T-helper 2 cell treated with Interferon-gamma antibody and Interleukin-4, amounts not matched to agents 100 ng/mL and 5 ng/mL, for 36 hours (primary cell): ENCODE measurements around the gene CAB39L. TPM values are rescaled to one million over a fixed set of nuclear protein-coding genes. Genes with fewer than 3 reads are reported as not detected.

Source experiments
- intact Hi-C: fragments of 100-400 bp; cut with micrococcal nuclease; formaldehyde crosslinking; loops from one replicate; pipeline ENCODE4 v1.15.1; 2023
- total RNA-seq: library from RNA; stranded (reverse); gene quantifications from 2 replicates; pipeline ENCODE4 v1.2.3, GENCODE V29; 2022

CAB39L gene
- total RNA-seq, 1 donor from 2014 or later = 4.7 TPM

DNA sequence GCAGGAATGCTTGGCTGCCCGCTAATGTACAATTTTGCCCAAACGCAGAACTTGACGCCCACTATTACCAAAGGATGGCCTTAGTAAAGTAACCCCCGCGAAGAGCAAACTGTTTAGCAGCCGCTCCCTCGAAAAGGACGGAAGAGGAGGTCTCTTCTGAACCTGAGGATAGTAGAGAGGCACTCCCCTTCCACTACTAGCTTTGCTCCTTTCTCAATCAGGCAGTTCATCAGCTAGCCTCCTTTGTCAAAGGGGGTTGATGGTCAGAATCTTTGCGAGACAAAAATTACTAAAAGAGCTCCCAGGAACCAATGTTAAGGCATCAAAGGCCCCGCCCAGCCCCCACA is 534 bp downstream of the CAB39L start:
- intact Hi-C loops = loop anchor here (1.0 to 5.0 kb wide), 5 partner anchors 99 to 554 kb away; partner anchors contain the start of genes EBPL, SPRYD7 and TRIM13

GRCh38 chr13:49441846-49442245 is 2.0 kb downstream of the CAB39L start:
- intact Hi-C loops = loop anchor here (5.0 kb wide), 3 partner anchors 100 to 555 kb away; partner anchors contain the start of genes EBPL and TRIM13

GRCh38 chr13:49441312-49441711 is 2.6 kb downstream of the CAB39L start:
- intact Hi-C loops = loop anchor here (5.0 kb wide), 3 partner anchors 101 to 556 kb away; partner anchors contain the start of genes EBPL and TRIM13

DNA sequence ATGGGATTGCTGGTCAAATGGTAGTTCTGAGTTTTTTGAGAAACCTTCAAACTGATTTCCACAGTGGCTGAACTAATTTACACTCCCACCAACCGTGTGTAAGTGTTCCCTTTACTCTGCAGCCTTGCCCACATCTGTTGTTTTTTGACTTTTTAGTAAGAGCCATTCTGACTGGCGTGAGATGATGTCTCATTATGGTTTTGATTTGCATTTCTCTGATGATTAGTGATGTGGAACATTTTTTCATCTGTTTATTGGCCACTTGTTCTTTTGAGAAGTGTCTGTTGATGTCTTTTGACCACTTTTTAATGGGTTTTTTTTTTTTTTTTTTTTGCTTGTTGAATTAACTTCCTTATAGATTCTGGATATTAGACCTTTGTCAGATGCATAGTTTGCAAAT is 4.3 kb downstream of the CAB39L start:
- intact Hi-C loops = loop anchor here (5.0 kb wide), 3 partner anchors 103 to 558 kb away; partner anchors contain the start of genes EBPL and TRIM13

GRCh38 chr13:49437705-49438104 is 6.2 kb downstream of the CAB39L start:
- intact Hi-C loops = no loop called here

DNA sequence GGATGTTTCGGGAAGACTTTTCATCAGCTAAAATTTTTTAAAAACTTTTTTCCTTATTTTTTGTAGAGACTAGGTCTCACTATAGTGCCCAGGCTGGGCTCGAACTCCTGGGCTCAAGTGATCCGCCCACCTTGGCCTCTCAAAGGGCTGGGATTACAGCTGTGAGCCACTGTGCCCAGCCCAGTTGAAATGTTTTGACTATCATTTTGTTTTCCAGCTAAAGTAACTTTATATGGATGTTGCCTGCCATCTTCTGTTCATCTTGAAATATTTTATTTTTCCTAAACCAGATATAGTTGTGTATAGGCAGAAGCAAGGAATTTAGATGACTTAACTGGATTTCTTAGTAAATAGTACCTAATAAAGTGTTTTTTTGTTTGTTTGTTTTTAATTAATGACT is 7.0 kb downstream of the CAB39L start:
- intact Hi-C loops = no loop called here

DNA sequence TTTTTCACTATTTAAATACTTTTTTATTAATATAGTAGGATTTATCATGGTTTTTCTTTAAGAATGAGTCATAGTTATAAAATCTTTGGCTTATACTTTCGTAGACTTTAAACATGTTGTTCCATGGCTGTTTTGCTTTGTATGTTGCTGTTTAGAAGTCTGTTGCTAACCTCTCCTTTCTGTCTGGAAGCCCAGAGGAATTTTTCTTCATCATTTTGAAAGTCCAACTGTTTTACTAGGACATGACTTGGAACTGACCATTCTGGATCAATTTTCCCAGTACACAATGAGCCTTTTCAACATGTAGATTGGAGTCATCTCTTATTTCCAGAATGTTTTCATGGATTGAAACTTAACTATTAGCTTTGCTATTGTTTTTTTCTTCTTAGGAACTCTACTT is 7.9 kb downstream of the CAB39L start:
- intact Hi-C loops = no loop called here

DNA sequence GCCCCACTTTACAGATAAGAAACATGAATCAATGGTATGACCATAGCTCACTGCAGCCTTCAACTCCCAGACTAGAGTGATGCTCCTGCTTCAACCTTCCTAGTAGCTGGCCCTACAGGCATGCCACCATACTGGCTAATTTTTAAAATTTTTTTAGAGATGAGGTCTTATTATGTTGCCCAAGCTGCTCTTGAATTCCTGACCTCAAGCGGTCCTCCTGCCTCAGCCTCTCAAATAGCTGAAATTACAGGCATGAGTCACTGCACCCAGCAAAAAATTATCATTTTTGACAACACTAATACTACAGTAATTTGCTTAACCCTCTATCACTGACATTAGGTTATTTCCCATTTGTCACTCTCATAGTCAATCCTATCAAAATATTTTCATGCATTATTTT is 14.7 kb downstream of the CAB39L start:
- intact Hi-C loops = no loop called here

DNA sequence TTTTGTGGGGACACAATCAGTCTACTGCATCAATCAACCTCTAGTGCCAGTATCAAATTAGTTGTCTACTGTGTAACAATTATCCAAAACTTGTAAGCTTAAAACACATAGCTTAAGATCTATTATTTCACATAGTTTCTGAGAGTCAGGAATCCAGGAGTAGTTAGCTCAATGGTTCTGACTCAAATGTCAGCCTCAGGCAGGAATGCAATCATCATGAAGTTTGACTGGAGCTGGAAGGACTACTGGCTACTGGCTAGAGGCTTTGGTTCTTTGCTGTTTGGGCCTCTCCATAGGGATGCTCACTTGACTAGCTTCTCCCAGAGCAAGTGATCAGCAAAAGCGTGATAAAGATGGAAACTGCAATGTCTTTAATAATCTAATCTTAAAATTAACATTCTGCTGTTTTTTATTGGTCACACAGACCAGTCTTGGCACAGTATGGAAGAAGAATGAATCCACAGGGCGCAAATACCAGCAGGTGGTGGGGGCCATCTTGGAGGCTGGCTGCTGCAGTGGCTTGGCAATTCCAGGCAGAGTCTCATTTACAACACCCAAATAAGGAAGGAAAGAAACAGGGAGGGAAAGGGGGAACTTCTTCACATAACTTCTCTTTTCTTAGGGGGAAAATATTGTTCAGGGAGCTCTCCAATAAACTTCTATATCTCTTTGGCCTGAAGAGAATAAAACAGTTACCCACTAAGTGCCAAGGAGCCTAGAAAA is 15.7 kb downstream of the CAB39L start:
- intact Hi-C loops = no loop called here

DNA sequence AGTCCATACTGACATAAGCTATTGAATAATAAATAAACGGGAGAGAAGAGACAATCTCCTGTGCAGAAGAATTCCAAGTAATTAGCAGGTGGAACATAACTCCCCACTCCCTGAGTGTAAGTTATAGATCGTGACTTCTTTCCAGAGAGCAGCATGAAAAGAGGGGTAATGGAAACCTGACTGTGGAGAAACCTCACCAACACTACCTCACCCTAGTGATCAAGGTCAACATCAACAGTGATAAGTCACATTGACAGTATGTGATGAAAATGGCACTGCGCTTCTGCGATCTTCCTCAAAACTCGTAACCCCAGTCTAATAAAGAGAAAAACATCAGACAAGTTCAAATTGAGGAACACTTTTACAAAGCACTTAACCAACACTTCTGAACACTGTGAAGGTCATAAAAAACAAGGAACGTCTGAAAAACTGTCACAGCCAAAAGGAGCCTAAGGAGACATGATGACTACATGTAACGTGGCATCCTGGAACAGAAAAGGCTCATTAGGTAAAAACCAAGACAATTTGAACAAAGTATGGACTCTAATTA is 19.8 kb downstream of the CAB39L start:
- intact Hi-C loops = no loop called here

DNA sequence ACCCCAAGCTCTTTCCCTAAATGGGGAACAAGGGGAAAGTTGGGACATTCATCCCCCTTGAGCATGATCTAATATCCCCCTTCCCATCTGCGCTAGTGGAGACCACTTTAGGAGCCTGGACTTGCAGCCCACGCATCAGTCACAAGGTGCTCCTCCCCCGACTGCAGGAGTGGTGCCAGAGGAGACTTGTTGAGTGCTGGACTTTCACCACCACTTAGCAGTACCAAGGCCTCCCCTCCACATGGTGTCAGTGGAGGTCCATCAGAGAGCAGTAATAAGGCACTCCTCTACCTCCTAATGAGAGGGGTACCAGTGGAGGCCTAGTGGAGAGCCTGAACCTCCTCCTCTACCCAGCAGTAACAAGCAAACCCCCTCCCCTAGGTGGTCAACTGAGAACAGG is 22.5 kb downstream of the CAB39L start:
- intact Hi-C loops = loop anchor here (1.0 kb wide), 1 partner anchor 186 kb away; no protein-coding TSS in a partner anchor

DNA sequence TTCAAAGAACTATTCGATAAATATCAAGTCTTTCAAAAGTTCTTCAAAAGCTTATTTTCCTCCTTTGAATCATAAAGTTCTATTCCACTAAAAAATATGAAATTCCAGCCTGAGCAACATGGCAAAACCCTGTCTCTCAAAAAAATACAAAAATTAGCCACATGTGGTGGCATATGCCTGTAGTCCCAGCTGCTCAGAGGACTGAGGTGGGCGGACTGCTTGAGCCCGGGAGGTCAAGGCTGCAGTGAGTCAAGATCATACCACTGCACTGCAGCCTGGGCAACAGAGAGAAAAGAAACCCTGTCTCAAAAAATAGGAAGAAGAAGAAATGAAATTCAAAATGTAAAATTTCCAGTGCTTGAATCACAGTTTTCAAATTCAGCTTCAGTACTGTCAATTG is 24.6 kb downstream of the CAB39L start:
- intact Hi-C loops = no loop called here

- intact Hi-C loops = no loop called here
These were observed 25.7 kb downstream of the CAB39L start for GRCh38 chr13:49418206-49418605.

DNA sequence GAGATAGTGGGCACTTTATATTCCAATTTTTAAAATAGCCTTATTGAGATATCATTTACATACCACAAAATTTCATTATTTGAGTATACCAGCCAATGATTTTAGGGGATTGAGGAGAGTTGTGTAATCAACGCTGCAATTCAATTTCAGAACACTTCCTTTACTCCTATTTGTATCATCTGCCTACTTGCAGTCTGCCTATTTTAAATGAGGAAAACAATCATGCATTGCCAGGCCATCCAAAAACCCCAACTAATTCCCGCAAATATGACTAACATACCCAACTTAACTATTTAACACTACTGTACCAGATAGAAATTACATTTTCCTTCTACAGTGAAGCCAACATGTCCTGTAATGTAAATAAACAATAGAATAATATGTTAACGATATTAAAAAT is 26.7 kb downstream of the CAB39L start:
- intact Hi-C loops = no loop called here

- intact Hi-C loops = no loop called here
These were observed 31.1 kb downstream of the CAB39L start for GRCh38 chr13:49412749-49413148.

DNA sequence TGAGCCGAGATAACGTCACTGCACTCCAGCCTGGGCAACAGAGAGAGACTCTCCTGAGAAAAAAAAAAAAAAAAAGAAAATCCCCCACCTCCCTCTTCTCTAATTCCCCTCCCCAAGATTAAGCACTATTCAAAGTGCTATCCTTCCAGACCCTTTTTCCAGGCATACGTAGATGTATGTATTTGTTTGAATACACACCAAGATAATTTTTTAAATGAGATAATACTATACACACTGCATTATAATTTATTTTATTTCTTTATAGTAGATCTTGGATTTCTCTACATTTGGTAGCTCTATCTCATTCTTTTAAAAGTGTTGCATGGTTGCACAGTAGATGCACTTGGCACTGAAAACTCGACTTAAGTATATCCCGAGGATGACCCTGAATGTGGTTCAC is 32.5 kb downstream of the CAB39L start:
- intact Hi-C loops = no loop called here

DNA sequence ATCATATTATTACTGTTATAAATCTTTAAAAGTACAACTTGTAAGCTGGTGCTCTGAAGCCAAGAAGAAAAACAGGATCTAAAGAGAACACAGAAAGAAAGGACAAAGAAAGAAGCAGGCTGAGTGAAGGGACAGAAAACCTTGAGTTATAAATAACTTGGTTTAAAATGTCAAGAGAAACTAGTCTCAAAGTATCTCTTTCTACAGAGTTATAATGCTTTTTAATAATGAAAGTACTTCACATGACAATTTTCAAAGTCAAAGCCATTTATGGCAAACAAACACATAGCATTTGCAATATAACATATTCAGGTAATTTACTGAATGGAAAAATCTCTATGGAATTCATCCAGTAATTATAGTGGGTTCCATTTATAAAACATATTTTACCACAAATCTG is 33.4 kb downstream of the CAB39L start:
- intact Hi-C loops = no loop called here

- intact Hi-C loops = no loop called here
These were observed 33.9 kb downstream of the CAB39L start for GRCh38 chr13:49410006-49410405.

DNA sequence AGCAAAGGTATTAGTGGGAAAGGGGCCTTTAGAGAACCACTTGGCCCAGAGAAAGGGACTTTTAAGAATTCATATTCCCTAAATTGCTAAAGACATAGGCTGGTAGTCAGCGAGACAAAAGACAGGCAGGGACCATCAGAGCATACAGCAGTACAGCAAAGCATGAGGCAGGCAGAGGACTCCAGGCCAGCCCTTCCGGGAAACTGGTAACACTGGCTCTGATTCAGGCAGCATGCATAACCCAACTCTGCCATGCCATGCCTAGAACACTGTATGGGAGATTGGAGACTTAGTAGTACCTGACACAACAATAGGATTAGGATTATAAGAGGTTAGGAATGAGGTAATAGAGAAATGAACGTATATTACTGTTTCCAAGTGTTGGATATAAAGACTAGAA is 34.9 kb downstream of the CAB39L start:
- intact Hi-C loops = no loop called here

DNA sequence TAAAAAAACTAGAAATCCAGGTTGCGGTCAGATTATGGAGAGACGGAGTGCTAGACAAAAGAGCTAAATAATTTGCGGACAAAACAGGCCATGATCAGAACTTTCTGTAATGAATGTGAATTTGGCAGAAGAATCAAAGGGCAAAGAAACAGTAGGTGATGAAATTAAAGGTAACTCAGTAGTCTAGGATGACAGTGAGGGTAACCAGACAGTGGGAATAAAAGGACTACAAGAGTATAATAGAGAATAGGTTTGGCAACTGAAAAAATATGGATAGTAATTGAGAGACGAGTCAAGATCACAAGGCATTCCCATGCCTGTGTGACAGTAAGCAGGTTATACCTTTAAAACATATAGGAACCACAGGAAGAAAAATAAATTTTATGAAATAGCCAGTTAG is 35.9 kb downstream of the CAB39L start:
- intact Hi-C loops = no loop called here

DNA sequence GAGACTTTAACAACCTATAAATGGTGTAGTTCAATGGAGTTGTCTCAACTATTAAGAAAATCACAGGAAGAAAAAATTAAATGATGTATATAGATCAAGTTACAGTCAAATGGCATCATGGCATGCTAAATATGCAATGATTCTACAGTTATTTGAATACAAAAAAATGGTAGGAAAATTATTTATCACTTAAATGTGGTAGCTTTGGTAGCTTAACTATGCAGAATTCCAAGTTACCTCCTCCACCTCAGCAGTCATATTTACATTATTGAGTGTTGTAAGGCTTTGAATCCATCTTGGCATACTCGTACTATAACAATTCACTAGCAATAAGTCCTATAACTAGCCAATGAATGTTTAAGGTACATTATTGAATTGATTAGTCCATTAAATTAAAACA is 36.8 kb downstream of the CAB39L start:
- intact Hi-C loops = no loop called here

GRCh38 chr13:49404703-49405020 is 39.2 kb downstream of the CAB39L start:
- intact Hi-C loops = no loop called here

GRCh38 chr13:49403996-49404702 is 39.7 kb downstream of the CAB39L start:
- intact Hi-C loops = no loop called here
